Fibroblast of lung (primary cell): ENCODE measurements around the gene TSGA10IP. TPM values are rescaled to one million over a fixed set of nuclear protein-coding genes. Genes with fewer than 3 reads are reported as not detected.

Experiments used
- DNase-seq, 2 donors: peaks; one replicate each; pipeline versions ENCODE4 v3.0.0 to v3.0.0-alpha.2; 2010; ENCODE audit warnings: low read depth in 2 of 2
- H2AFZ ChIP-seq: 2 replicates; pipeline ENCODE4 v1.5.1; 2012; ENCODE audit warnings: low read length, control low read depth, inconsistent platforms
- H3K27ac ChIP-seq: 2 replicates; pipeline ENCODE4 v1.5.1; 2011; ENCODE audit warnings: low read length, control low read depth; ENCODE audit not compliant: insufficient read depth
- H3K27me3 ChIP-seq: 2 replicates; pipeline ENCODE4 v1.5.1; 2011; ENCODE audit warnings: mild to moderate bottlenecking, low read length; ENCODE audit not compliant: control insufficient read depth, insufficient read depth
- H3K36me3 ChIP-seq: 2 replicates; pipeline ENCODE4 v1.5.1; 2011; ENCODE audit warnings: low read length; ENCODE audit not compliant: control insufficient read depth, insufficient read depth
- H3K4me1 ChIP-seq: 2 replicates; pipeline ENCODE4 v1.5.1; 2011; ENCODE audit warnings: low read length; ENCODE audit not compliant: control insufficient read depth, insufficient read depth; ENCODE audit errors: extremely low read depth
- H3K4me2 ChIP-seq: 2 replicates; pipeline ENCODE4 v1.5.1; 2011; ENCODE audit warnings: low read length, control low read depth; ENCODE audit not compliant: insufficient read depth; ENCODE audit errors: extremely low read depth
- H3K4me3 ChIP-seq, 4 experiments: fragments of 200-600 bp in 1 of 4; sonication (generic) in 1 of 4; replicated peaks in 1 of 4; 2 replicates each; pipeline ENCODE4 v1.5.1; 2011 to 2016; ENCODE audit warnings: low read length in 4 of 4, low read depth in 3 of 4, mild to moderate bottlenecking in 3 of 4, control low read depth in 2 of 4, inconsistent platforms in 1 of 4, mixed read lengths in 1 of 4; ENCODE audit not compliant: insufficient read depth in 1 of 4; ENCODE audit errors: control extremely low read depth in 1 of 4
- H3K79me2 ChIP-seq: 2 replicates; pipeline ENCODE4 v1.5.1; 2012; ENCODE audit warnings: mild to moderate bottlenecking, low read length, inconsistent platforms; ENCODE audit not compliant: control insufficient read depth, insufficient read depth
- H3K9ac ChIP-seq: 2 replicates; pipeline ENCODE4 v1.5.1; 2011; ENCODE audit warnings: mild to moderate bottlenecking, low read length, control low read depth; ENCODE audit not compliant: insufficient read depth
- H3K9me3 ChIP-seq: 2 replicates; pipeline ENCODE4 v1.5.1; 2012; ENCODE audit warnings: low read depth, low read length; ENCODE audit not compliant: control insufficient read depth, insufficient read depth
- H4K20me1 ChIP-seq: 2 replicates; pipeline ENCODE4 v1.5.1; 2011; ENCODE audit warnings: low read length; ENCODE audit not compliant: control insufficient read depth, insufficient read depth; ENCODE audit errors: extremely low read depth
- CTCF ChIP-seq, 2 donors: IDR thresholded peaks in 1 of 2; conservative IDR thresholded peaks in 1 of 2; 1 replicate in 1 of 2; 2 replicates in 1 of 2; pipeline ENCODE4 v1.5.1; 2011 to 2012; ENCODE audit warnings: low read length in 2 of 2, control low read depth in 1 of 2, inconsistent platforms in 1 of 2, low read depth in 1 of 2, mild to moderate bottlenecking in 1 of 2
- EZH2 ChIP-seq: IDR thresholded peaks from 2 replicates; pipeline ENCODE4 v1.5.1; 2012; ENCODE audit warnings: low read length, control low read depth, mild to moderate bottlenecking; ENCODE audit errors: missing control alignments
- polyA plus RNA-seq, 2 donors: library from polyadenylated mRNA; depleted of rRNA in 1 of 2; stranded (reverse) in 1 of 2; unstranded in 1 of 2; fragments of >200 nt; gene quantifications; 2 replicates each; pipeline ENCODE4 v1.2.1, GENCODE V29; 2011 to 2012; ENCODE audit warnings: missing spikeins in 1 of 2
- total RNA-seq: library from RNA; depleted of rRNA; stranded (reverse); fragments of >200 nt; gene quantifications from 2 replicates; pipeline ENCODE4 v1.2.1, GENCODE V29; 2014

TSGA10IP gene
- total and polyA plus RNA-seq, 2 donors (not counting 1 experiment from before 2014, with no cell fraction given), result 0.17 TPM; not detected in 1

GRCh38 chr11:65919573-65920371 is 25.5 kb upstream of the TSGA10IP start:
- H3K27ac ChIP-seq, result peak overlapping the region; percentile 69
- peak in 1 of 2 donors; percentile 17 for DNase-seq
- H3K9ac ChIP-seq, result peak overlapping the region; percentile 76
- peaks cover 35% of the 10 kb centered on the region for H3K4me1 ChIP-seq
- no peaks in the 10 kb centered on the region for H3K9me3 ChIP-seq
- peak overlapping the region; percentile 68 to 95 (median 76) for H3K4me3 ChIP-seq
- no peaks in the 10 kb centered on the region for H3K27me3 ChIP-seq
- H4K20me1 ChIP-seq, result no peaks in the 10 kb centered on the region
- peaks cover 62% of the 10 kb centered on the region for H3K79me2 ChIP-seq
- H3K4me2 ChIP-seq, result peak overlapping the region; percentile 86
- H2AFZ ChIP-seq, result peak overlapping the region; percentile 56
- peaks cover 20% of the 10 kb centered on the region for H3K36me3 ChIP-seq
- no peak for TF ChIP-seq CTCF (conservative IDR thresholded peaks at IDR 0.05 in 1 of 2, IDR thresholded peaks at IDR 0.05 in 1 of 2; ENCODE audit: low read depth in 1 of 2, low read length in 2 of 2)
- TF ChIP-seq EZH2, result no peak

DNA sequence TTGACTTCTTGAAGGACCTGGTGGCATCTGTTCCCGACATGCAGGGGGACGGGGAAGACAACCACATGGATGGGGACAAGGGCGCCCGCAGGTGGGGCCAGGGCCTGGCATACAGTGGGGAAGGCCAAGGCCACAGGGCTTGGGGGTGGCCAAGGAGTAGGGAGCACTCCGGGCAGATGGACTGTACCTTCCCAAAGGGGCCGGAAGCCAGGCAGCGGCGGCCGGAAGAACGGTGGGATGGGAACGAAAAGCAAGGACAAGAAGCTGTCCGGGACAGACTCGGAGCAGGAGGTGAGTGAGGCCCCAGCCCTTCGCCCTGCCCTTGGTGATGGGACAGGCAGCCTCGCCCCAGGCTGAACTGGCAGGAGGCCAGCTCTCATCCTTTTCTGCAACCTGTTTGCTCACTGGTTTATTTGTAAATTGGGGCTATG is 24.9 kb upstream of the TSGA10IP start:
- Histone ChIP-seq H3K4me3 (peak overlapping the region; percentile 68 to 95 (median 76)), H3K79me2 (peaks cover 56% of the 10 kb centered on the region), H3K27ac (peak overlapping the region; percentile 69), H3K9ac (peak overlapping the region; percentile 76), H4K20me1 (no peaks in the 10 kb centered on the region), H3K27me3 (no peaks in the 10 kb centered on the region), H3K9me3 (no peaks in the 10 kb centered on the region), H2AFZ (no peak overlapping the region), H3K4me2 (peak overlapping the region; percentile 86), H3K4me1 (peaks cover 28% of the 10 kb centered on the region), H3K36me3 (peaks cover 22% of the 10 kb centered on the region)
- TF ChIP-seq CTCF (conservative IDR thresholded peaks at IDR 0.05 in 1 of 2, IDR thresholded peaks at IDR 0.05 in 1 of 2; ENCODE audit: low read depth in 1 of 2, low read length in 2 of 2), result no peak
- DNase-seq, result no peak

- Histone ChIP-seq H3K9me3 (no peaks in the 10 kb centered on the region), H3K4me2 (peak overlapping the region; percentile 86), H4K20me1 (no peaks in the 10 kb centered on the region), H3K9ac (no peak overlapping the region), H3K4me3 (peak overlapping the region; percentile 68 to 95 (median 76)), H3K79me2 (peaks cover 56% of the 10 kb centered on the region), H3K27me3 (no peaks in the 10 kb centered on the region), H3K27ac (no peak overlapping the region), H3K4me1 (peaks cover 25% of the 10 kb centered on the region), H3K36me3 (peaks cover 22% of the 10 kb centered on the region), H2AFZ (no peak overlapping the region)
- TF ChIP-seq CTCF (conservative IDR thresholded peaks at IDR 0.05 in 1 of 2, IDR thresholded peaks at IDR 0.05 in 1 of 2; ENCODE audit: low read depth in 1 of 2, low read length in 2 of 2) (no peak), EZH2 (no peak)
- DNase-seq, result no peak
Measured at GRCh38 chr11:65921033-65921555, 24.2 kb upstream of the TSGA10IP start.
